ENCODE results near the gene TULP4.
"Not testable (repeated sequence)": the region's sequence is repeated elsewhere in the genome, so short reads cannot be mapped to it uniquely, and the experiment has no call there.

Gene TULP4

DNA sequence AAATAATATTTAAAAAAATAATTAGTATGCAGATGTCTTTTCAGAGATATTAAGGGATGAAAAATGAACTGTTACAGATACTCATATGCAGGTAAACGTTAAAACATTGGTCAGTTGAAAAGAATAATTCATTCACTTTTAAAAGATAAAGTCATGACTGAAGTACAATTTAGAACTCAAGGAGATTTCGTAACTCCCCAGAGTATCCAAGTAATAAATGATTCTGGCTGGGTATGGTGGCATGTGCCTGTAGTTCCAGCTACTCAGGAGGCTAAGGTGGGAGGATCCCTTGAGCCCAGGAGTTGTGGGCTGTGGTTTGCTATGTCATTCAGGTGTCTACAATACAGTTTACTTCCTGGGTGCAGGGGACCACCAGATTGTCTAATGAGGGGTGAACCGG, 125.3 kb downstream of the TULP4 start:
- no peak for DNase-seq

- no peak for DNase-seq
These were observed 126.0 kb downstream of the TULP4 start for GRCh38 chr6:158438226-158438625.

DNA sequence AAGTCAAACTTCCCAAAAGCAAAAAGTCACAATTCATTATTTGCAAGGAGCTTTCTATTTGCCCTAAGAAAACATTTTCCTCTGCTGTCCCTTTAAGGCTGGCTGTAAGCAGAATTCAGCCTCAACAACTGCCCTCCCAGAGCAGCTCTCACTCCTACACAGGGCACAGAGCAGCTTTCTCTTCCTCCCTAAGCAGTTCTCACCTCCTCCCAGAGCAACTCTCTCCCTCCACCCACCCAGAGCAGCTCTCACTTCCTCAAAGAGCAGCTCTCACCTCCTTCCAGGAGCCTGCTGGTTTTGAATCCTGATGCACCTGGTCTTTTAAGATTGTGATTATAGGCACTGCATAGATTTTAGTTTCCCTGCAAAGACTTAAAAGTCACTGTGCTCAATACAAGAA, 127.0 kb downstream of the TULP4 start:
- no peak for DNase-seq

GRCh38 chr6:158441716-158442215, 129.5 kb downstream of the TULP4 start:
- DNase-seq, result no peak

GRCh38 chr6:158442306-158442705, 130.0 kb downstream of the TULP4 start:
- DNase-seq, result no peak

DNA sequence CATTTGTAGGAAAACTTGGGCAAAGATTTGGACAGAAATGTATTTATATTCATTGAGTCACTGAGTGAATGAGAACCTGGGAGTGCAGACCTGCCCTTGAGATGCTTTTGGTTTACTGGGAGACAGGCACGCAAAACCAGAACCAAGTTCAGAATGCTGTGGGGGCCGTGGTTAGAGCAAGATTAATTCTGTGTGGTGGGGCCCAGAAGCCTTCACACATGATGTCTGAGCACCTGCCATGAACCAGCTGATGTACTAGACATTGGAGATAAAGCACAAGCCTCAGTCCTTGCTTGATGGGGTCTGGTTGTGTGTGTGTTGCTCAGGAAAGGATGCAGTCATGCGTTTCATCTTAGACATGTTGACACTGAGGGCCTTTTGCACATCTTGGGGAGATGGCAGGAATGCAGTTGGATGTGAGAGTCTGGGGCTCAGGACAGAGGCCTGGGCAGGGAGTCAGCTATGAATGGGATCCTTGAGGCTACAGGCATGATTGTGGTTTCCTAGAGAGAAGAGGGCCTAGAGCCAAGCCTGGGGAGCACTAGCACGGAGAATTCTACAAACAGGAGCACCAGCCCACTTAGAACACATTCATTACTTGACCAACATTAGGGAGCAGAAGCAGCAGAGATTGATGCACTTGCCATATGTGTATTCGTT, 133.3 kb downstream of the TULP4 start:
- no peak for DNase-seq

DNA sequence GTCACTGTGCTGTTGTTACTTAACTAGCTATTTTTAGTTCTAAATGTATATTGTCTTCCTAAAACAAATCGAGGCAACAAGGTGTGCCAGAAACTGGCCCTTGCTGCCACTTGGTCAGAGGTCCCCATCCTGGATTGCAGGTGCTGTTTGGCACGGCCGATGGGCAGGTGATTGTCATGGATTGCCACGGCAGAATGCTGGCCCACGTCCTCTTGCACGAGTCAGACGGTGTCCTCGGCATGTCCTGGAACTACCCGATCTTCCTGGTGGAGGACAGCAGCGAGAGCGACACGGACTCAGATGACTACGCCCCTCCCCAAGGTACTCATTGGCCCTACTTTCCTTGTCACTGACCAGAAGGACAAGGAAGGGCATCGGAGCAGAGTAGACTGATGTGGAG, 136.6 kb downstream of the TULP4 start:
- DNase-seq, result no peak

DNA sequence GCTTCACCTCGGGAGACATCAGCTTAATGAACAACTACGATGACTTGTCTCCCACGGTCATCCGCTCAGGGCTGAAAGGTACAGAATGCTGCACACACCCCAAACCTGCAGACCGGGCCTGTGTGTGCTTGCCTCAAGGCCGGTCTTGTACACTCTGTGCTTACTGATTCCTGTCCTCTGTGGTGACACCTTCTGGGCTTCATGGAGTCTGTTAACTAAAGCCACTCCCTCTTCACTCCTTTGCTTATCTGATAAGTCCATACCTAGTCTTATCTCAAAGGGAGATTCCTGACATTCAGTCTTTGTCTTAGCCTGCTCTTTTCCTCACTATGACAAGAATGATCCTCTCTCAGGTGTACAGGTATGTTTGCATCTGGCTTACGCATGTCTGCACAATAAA, 139.9 kb downstream of the TULP4 start:
- no peak for DNase-seq

- no peak for DNase-seq
These were observed 144.9 kb downstream of the TULP4 start for GRCh38 chr6:158457131-158457530.

GRCh38 chr6:158457616-158458278, 145.5 kb downstream of the TULP4 start:
- no peak for DNase-seq

- no peak for DNase-seq
These were observed 147.5 kb downstream of the TULP4 start for GRCh38 chr6:158459726-158460125.

GRCh38 chr6:158460602-158461169, 148.4 kb downstream of the TULP4 start:
- no peak for DNase-seq

DNA sequence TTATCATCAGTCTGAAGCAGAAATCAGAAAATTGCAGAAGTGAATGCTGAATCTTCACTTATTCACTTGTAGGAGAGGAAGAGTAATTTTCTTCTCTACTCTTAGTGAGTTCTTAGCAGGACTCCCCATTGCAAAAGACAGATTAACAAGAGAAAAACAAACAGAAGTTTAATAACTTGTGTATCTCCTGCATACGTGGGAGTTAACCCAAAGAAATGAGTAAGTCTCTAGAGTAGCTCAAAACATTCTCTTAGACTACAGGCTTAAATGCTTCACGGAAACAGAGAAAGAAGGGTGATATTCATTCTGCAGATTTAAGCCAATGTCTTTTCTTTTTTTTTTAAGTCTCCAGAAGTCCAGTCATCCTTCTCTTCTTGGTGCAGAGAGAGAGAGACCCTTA, 149.7 kb downstream of the TULP4 start:
- DNase-seq, result no peak

- DNase-seq, result no peak
These were observed 152.2 kb downstream of the TULP4 start for GRCh38 chr6:158464483-158464882.

- DNase-seq, result no peak
These were observed 153.0 kb downstream of the TULP4 start for GRCh38 chr6:158465257-158465656.

GRCh38 chr6:158465747-158466146, 153.5 kb downstream of the TULP4 start:
- no peak for DNase-seq

DNA sequence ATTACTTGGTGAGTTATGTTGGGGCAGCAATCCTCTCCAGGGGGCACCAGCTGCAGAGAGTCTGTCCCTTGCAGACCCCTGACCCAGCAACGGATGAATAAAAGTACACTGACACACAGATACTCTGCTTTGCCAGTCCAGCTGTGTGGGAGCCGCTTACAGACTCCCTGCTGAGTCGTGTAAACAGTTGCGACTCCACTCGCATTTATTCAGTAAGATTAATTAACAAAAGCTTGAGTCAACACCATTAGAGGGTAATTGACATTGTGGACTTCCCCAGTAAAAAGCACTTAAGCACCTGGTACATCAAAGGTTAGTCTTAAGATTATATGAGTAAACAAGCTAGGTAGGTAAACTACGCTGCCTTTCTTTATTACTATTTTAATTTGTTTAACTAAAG, 155.7 kb downstream of the TULP4 start:
- no peak for DNase-seq

DNA sequence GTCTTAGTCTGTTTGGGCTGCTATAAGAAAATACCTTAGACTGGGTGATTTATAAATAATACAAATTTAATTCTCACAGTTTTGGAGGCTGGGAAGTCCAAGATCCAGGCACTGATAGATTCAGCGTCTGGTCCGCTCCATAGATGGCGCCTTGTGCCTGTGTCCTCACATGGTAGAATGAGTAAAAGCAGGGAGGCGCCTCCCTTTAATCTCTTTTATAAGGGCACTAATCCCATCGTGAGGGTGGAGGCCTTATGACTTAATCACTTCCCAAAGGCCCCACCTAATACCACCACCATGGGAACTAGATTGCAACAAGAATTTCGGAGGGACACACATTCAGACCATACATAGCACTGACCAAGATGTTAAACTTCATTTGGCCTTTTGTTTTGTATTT, 156.4 kb downstream of the TULP4 start:
- no peak for DNase-seq

- not testable (repeated sequence) for DNase-seq
These were observed 157.8 kb downstream of the TULP4 start for GRCh38 chr6:158470023-158470422.

GRCh38 chr6:158471339-158471738, 159.1 kb downstream of the TULP4 start:
- DNase-seq, result no peak

GRCh38 chr6:158472447-158472846, 160.2 kb downstream of the TULP4 start:
- DNase-seq, result no peak

- DNase-seq, result no peak
These were observed 162.7 kb downstream of the TULP4 start for GRCh38 chr6:158474961-158475343.

- no peak for DNase-seq
These were observed 163.4 kb downstream of the TULP4 start for GRCh38 chr6:158475344-158476302.
